ENCODE measurements around the gene SMIM7. TPM values are rescaled to one million over a fixed set of nuclear protein-coding genes. Genes with fewer than 3 reads are reported as not detected.

The SMIM7 gene
- total and polyA plus RNA-seq, 2 of the 13 experiments (the other 11 are each of a cell fraction or from before 2014, with no cell fraction given), result 55.7 to 74.9 TPM

- TF ChIP-seq TRIM24 (CRISPR knock-in tag; IDR thresholded peaks at IDR 0.05), result no peak
- no peak; a peak in 2 of 4 replicates for TF ChIP-seq KLF16 (CRISPR knock-in tag; IDR thresholded peaks at IDR 0.05)
- TF ChIP-seq ZNF777 (CRISPR knock-in tag; IDR thresholded peaks at IDR 0.05), result peak; percentile 57; the same call in 1 of the 2 replicates
- TF ChIP-seq ZNF251 (CRISPR knock-in tag; IDR thresholded peaks at IDR 0.05), result no peak
- no peak for TF ChIP-seq HNRNPUL1 (IDR thresholded peaks at IDR 0.05; ENCODE audit: low read depth, low read length)
- no peak for TF ChIP-seq ZNF83 (CRISPR knock-in tag; IDR thresholded peaks at IDR 0.05; ENCODE audit: borderline replicate concordance)
- no peak for TF ChIP-seq ZNF746 (CRISPR knock-in tag; IDR thresholded peaks at IDR 0.05)
- no peak for TF ChIP-seq NONO (IDR thresholded peaks at IDR 0.05)
- TF ChIP-seq NONO (CRISPR knock-in tag; conservative IDR thresholded peaks at IDR 0.05), result peak; percentile 60
- TF ChIP-seq HMGXB3 (CRISPR knock-in tag; IDR thresholded peaks at IDR 0.05; ENCODE audit: borderline replicate concordance), result peak; percentile 56; the same call in 1 of the 2 replicates
- TF ChIP-seq CEBPB (IDR thresholded peaks at IDR 0.05; ENCODE audit: borderline replicate concordance, low read depth, low read length), result 0 out of 2 replicates have a peak, but pooled peaks have one; percentile 8
- TF ChIP-seq CHD2 (IDR thresholded peaks at IDR 0.05; ENCODE audit: low read depth, low read length), result 0 out of 2 replicates have a peak, but pooled peaks have one; percentile 37
- no peak for TF ChIP-seq ZNF7 (CRISPR knock-in tag; IDR thresholded peaks at IDR 0.05)
- TF ChIP-seq CREB1 (IDR thresholded peaks at IDR 0.05), result peak; percentile 38
- peak; percentile 73 for TF ChIP-seq CREB1 (CRISPR knock-in tag; IDR thresholded peaks at IDR 0.05)
- no peak for TF ChIP-seq PAF1 (CRISPR knock-in tag; IDR thresholded peaks at IDR 0.05)
- TF ChIP-seq KLF11 (CRISPR knock-in tag; IDR thresholded peaks at IDR 0.05), result peak; percentile 81; the same call in 1 of the 2 replicates
- no peak for TF ChIP-seq ZNF782 (CRISPR knock-in tag; IDR thresholded peaks at IDR 0.05; ENCODE audit: borderline replicate concordance)
- peak; percentile 27; the same call in 1 of the 2 replicates for TF ChIP-seq HCFC1 (IDR thresholded peaks at IDR 0.05; ENCODE audit: low read depth, low read length)
- TF ChIP-seq PTBP1 (IDR thresholded peaks at IDR 0.05; ENCODE audit: low read depth, low read length, poor library complexity, severe bottlenecking), result no peak
- no peak; the same call in 1 of the 2 replicates for TF ChIP-seq ZNF652 (CRISPR knock-in tag; IDR thresholded peaks at IDR 0.05; ENCODE audit: borderline replicate concordance, low read depth)
- no peak for TF ChIP-seq GZF1 (CRISPR knock-in tag; IDR thresholded peaks at IDR 0.05)
- no peak for TF ChIP-seq ZNF891 (CRISPR knock-in tag; IDR thresholded peaks at IDR 0.05)
- no peak for TF ChIP-seq TFAP4 (IDR thresholded peaks at IDR 0.05; ENCODE audit: borderline replicate concordance, low read depth)
- no peak for TF ChIP-seq ZNF143 (CRISPR knock-in tag; IDR thresholded peaks at IDR 0.05)
Measured at GRCh38 chr19:16659832-16660708, at the start of gene SMIM7 (continued).
